PFSK-1 (cell line): ENCODE data around the gene AKR1A1.

ENCODE experiments used
- POLR2AphosphoS5 ChIP-seq: IDR thresholded peaks from 2 replicates; pipeline ENCODE4 v1.6.1; 2012; ENCODE audit warnings: low read depth, mild to moderate bottlenecking, control low read depth, low read length, moderate library complexity
- TAF1 ChIP-seq: IDR thresholded peaks from 2 replicates; pipeline ENCODE4 v1.6.1; 2012; ENCODE audit warnings: low read length, control low read depth, borderline replicate concordance; ENCODE audit not compliant: insufficient read depth

DNA sequence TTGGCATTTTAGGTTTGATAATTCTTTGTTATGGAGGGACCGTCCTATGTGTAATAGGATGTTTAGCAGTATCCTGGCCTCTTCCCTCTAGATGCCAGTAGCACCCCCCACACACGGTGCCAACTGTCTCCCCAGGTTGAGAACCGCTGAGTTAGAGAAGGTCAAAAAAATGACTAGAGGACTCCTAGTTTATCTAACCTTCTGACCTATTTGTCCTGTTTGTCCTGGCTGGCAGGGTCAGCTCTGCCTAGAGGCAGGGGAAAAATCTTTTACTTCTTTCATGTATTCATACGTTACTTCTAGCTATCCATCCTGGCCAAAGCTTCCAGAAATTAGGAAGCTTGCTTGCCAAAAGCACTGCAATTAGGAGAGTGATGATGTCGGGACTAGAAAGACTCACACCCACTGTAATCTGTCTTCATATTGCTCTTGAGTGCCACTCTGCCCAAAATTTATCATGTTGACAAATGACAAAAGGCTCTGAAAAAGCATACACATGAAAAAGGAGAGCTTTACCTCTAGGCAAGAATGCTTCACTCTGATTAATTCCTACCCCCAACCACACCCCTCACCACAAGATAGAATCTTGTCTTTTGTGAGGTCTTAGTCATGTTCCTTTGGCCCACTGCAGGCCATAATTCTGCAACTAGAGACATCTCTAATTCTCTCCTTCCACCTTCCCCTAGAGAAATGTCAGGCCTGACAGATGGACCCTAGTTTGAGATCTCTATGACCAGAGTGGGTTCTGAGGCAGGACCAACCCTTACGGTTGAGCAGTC lies 14.4 kb upstream of the AKR1A1 start:
- TF ChIP-seq POLR2AphosphoS5 = no peak
- TF ChIP-seq TAF1 = no peak
